Spleen (tissue), 7 donors: ENCODE measurements around the gene JMJD1C.

Source experiments
- POLR2AphosphoS5 ChIP-seq, 3 donors: sonication (generic); formaldehyde crosslinking; IDR thresholded peaks; one replicate each; pipeline ENCODE4 v1.5.1; 2017; ENCODE audit warnings: antibody characterized with exemption in 3 of 3
- TF ChIP-seq, protein P1 (sequence below), 11 experiments: fragments of 200-600 bp in 7 of 11; fragments of 450-650 bp in 4 of 11; sonication (generic) in 4 of 11; IDR thresholded peaks in 8 of 11; conservative IDR thresholded peaks in 3 of 11; 1 replicate in 7 of 11; 2 replicates in 4 of 11; pipeline versions ENCODE4 v1.4.0 to v1.8.0; 2016 to 2021; ENCODE audit warnings: antibody characterized with exemption in 11 of 11, inconsistent platforms in 4 of 11, mild to moderate bottlenecking in 1 of 11
- donor health status: DM: no; HTN: no; CAD: no; lungs with moderate emphysema.
- donor health status: DM: no; HTN: no; CAD: no.
- donor health status: DM: no; HTN: no; CAD: no.

DNA sequence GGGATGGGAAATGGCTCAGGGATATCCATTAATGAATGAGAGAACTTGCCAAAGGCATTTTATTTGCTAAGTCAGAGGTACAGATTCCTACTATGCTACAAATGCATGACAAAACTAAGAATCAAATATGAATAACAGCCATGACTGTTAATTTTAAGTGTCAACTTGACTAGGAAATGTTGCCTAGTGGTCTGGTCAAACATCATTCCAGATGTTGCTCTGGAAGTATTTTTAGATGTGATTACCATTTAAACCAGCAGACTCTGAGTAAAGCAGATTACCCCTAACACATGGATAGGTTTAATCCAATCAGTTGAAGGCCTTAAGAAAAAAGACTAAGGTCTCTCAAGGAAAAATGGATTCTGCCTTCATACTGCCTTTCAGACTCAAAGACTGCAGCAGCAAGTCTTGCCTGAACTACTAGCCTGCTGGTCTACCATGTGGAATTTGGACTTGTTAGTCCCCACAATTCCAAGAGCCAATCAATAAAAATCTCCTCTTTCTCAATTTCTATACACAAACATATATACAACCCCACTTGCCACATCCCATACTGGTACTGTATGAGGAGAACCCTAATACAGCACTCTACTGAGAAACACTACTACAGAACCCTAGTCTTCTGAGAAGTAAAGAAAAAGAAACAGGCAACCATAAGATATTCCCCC lies 213.5 kb downstream of the JMJD1C start:
- TF ChIP-seq, protein P1, sequence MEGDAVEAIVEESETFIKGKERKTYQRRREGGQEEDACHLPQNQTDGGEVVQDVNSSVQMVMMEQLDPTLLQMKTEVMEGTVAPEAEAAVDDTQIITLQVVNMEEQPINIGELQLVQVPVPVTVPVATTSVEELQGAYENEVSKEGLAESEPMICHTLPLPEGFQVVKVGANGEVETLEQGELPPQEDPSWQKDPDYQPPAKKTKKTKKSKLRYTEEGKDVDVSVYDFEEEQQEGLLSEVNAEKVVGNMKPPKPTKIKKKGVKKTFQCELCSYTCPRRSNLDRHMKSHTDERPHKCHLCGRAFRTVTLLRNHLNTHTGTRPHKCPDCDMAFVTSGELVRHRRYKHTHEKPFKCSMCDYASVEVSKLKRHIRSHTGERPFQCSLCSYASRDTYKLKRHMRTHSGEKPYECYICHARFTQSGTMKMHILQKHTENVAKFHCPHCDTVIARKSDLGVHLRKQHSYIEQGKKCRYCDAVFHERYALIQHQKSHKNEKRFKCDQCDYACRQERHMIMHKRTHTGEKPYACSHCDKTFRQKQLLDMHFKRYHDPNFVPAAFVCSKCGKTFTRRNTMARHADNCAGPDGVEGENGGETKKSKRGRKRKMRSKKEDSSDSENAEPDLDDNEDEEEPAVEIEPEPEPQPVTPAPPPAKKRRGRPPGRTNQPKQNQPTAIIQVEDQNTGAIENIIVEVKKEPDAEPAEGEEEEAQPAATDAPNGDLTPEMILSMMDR (IDR thresholded peaks at IDR 0.05 in 8 of 11, conservative IDR thresholded peaks at IDR 0.05 in 3 of 11): no peak
- no peak for TF ChIP-seq POLR2AphosphoS5 (IDR thresholded peaks at IDR 0.05)
